ENCODE measurements around the gene PVALB.

PVALB gene

DNA sequence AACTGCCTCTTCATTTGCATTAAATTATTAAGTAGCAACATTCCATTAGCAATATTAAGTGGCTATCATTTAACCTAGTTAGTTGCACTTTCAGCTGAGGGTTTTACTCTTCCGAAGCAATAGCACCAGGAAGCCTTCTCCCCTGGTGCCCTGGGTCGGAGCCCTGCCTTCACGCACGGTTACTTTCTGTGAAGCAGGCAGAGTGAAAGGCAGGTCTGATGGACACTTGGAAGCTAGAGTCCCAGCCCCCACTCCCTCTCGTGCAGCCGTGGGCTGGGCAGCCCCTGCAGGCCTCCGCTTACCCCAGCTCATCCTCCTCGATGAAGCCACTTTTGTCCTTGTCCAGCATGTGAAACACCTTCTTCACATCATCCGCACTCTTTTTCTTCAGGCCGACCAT lies 2.0 kb downstream of the PVALB start:
- DNase-seq (ENCODE audit: low read depth, low spot score), result no peak

DNA sequence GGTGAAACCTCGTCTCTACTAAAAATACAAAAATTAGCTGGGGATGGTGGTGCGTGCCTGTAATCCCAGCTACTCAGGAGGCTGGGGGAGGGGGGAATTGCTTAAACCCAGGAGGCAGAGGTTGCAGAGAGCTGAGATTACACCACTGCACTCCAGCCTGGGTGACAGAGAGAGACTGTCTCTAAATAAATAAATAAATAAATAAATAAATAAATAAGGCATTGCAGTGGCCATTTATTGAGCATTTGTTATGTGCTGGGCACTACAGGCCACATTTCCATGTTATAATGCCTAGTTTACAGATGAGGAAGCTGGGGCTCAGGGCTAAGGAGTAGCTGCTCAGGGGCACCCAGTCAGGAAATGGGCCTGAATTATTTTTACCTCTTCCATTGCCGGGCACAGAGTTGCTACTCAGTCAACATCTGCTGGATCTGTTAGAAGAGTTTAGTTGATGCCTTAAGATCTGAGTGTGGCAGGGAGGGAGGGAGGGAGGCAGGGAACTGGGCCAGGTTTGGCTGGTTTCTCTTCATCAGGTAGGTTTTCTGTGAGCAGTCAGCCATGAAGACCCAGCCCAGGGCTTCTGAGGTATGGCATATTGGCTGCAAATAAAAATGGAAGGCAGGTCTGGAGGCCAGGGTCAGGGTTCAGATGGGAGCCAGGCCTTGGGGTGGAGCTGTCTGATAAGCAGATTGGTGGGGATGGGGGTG lies 5.6 kb downstream of the PVALB start:
- no peak for DNase-seq (ENCODE audit: low read depth, low spot score)

DNA sequence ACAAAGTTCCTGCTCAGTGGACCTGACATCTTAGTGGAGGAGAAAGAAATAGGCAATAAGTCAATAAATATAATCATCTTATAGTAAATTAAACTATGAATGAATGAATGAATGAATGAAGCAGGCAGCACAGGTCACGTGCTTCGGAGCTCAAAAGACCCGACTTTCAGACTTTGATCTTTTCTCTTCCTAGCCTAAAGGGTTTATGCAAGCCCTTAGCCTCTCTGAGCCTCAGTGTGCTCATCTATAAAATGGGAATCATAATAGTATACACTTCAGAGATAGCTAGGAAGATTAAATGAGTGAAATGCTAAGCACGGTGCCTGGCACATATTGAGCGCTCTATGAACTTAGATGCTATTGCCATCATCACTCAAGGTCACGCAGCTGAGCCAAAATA lies 7.5 kb downstream of the PVALB start:
- DNase-seq (ENCODE audit: low read depth, low spot score), result no peak

DNA sequence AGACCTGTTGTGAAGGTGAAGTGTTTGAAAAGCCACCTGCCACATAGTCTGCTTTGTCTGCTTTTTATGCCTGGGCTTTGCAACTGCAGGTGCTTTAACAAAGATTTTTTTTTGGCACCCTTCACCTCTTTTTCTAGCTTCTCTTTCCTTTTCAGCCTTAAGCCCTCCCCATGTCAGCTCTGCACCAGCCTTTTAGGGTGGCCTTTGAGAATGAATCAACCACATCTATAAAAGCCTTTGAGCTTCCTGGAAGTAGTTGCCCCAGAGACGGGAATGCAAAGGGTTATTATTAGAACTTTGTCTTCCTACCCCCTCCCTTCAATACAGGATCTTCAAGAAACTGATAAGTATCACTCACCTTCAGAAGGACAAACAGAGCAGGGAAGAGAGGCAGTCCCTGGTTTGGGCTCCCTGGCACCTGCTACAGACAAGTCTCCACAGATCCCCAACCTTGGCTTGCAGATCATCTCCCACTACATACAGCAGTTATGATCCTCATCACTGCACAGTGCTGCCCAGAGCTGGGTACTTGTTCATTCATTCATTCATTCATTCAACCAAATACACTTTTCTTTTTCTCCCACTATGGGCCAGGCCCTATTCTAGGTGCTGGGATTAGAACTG lies 8.0 kb downstream of the PVALB start:
- no peak for DNase-seq (ENCODE audit: low read depth, low spot score)

DNA sequence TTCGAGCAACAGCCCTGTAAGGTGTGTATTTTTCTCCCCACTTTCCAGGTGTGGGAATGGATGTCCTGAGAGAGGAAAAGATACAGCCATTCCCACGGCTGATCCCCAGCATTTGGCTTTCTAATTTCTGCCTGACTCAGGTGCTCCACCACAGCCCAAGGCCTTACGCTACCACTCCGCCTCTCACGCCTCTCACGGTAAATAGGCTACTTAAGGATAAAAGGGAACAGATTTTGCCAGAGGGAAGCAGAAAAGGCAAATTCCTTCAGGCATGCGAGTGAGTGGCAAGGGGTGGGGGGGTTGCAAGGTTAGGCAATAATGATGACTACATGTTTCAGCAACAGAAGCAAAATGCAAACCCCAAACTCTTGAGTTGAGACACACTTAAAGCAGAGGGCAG lies 9.2 kb downstream of the PVALB start:
- DNase-seq (ENCODE audit: low read depth, low spot score), result no peak

DNA sequence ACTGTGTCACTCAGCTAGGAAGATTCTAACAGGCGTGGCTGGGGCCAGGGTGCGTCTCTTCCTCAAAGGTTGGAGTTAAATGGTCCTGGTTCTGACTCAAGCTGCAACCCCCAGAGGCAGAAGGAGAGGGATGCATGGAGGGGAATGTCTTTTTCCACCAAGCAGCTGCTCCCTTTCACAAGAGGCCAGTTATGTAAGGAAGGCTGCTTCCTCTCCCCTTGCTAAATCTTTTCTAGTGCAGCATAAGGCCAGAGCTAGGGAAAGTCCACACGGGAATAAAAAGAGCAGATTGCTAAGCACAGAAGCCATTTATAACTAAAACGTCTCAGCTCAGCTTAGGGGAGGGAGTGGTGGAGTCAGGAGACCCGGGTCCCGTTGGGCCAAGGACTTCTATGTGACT lies 10.0 kb downstream of the PVALB start:
- no peak for DNase-seq (ENCODE audit: low read depth, low spot score)

DNA sequence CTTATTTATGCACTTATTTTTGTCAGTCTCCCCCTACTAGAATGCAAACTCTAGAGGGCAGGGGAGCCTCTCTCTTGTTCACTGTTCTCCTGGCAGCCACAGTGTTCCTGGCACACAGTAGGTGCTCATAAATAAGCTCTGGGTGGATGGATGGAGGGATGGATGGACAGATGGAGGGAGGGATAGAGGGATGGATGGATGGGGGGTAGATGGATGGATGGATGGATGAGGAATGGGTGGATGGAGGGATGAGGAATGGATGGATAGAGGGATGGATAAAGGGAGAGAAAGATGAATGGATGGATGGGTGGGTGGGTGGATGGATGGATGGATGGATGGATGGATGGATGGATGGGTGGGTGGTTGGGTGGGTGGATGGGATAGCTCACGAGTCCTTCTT lies 13.5 kb downstream of the PVALB start:
- no peak for DNase-seq (ENCODE audit: low read depth, low spot score)

DNA sequence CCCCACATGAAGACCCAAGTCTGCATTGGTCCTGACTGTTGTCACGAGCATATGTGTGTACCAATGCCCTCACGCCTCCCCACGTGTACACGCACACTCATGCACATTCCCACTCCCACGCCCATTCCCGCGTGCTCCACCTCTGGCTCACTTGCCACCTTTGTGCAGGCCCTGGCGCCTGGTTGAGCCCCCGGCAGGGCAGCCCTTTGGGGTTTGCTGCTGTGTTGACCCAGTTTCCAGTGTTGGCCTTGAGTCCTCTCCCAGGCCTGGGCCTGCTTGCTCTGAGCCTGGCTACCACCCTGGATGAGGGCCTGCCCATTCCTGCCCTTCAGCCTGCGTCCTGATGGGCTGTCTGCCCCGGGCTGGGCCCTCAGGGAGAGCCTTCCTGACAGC lies 18.2 kb downstream of the PVALB start:
- no peak for DNase-seq (ENCODE audit: low read depth, low spot score)

DNA sequence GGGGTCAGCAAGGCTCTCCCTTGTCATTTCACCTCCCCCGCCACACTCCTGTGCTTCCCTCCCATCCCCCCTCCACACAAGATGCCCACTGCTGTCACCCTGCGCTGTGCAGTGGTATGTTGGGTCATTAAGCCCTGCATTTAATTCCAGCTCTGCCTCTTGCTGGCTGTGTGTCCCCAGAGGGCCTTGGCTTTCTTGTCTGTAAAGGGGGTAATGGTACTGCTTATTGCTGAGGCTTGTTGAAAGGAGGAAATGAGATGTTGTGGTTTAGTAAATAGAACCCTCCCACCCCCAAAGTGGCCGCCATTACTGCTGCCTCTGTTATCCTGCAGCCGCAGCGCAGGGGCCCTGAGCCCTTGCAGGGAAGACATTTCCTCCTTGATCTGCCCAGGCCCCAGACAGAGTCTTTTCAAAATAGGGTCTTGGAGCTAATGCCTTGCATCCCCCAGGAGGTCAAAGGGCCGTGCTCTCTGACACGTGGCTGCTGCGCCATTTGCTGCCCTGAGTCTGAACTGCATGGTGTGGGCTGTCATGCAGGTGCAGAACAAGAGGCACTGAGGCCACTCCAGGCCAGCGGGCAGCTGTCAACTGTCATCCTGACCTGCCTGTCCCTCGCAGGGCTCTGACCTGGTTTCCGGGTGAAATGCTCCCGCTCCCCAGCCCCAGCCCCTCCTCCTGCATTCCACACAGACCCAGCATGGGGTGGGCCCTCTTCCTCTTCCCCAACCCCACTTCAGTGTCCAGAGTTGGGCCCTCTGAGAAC lies 18.7 kb downstream of the PVALB start:
- DNase-seq (ENCODE audit: low read depth, low spot score), result no peak

DNA sequence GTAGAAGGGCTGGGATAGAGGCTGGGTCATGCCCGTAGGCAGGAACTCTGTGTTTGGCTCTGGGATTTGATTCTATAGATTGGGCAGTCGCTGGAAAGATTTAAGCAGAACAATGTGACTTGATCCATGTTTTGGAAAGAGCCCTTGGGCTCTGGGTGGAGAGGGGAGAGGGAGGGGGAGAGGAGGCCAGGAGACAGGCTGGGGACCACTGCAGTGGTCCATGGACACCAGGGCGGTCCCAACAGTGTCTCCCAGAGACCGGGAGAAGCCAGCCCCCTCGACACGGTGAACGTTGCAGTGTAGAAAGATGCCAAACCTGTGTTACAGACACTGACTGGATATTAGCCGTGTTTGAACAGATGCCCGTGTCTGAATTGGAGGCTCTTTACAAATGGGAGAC lies 19.5 kb downstream of the PVALB start:
- no peak for DNase-seq (ENCODE audit: low read depth, low spot score)

DNA sequence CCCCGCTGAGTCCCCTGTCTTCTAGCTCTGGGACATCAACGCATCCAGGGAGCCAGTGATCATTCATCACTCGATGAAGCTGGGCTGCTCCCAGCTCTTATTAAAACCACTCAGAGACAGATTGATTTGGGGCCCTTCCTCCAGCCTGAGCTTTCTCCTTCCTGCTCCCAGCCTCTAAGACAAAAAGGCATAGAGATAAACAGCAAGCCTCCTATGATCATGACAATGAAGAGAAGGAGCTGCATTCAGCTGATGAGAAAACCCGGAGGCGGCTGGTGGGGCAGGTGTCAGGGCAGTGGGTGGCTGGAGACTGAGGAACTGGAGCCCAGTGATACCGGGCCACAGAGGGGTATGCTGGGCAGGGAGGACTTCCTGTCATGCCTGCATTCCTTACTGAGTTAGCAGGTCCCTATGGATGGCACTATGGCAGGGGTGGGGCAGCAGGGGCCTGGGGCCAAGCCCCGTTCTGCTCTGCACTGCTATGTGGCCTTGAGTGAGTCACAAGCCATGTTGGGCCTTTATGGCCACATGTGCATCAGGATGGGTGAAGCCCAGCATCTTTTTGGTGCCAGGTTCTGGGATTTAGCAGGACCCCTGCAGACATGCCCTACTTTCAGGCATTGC lies 20.2 kb downstream of the PVALB start:
- no peak for DNase-seq (ENCODE audit: low read depth, low spot score)

DNA sequence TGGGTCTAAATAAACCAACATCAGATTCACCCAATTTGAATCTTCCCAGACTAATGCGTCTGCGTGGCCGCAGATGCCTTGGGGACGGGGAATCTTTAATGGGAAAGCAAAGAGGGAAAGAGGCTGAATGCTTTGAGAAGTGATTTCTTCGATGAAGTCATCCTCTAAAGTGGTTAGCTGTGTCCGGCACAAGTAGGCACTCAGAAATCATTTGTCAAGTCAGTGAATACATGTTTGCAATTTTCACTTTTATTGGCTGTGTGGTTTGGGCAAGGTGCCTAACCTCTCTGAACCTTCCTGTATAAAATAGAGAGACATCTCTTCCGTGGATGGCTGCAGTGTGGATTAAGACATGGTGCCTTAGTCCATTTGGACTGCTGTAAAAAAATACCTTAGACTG lies 21.2 kb downstream of the PVALB start:
- DNase-seq (ENCODE audit: low read depth, low spot score), result no peak

DNA sequence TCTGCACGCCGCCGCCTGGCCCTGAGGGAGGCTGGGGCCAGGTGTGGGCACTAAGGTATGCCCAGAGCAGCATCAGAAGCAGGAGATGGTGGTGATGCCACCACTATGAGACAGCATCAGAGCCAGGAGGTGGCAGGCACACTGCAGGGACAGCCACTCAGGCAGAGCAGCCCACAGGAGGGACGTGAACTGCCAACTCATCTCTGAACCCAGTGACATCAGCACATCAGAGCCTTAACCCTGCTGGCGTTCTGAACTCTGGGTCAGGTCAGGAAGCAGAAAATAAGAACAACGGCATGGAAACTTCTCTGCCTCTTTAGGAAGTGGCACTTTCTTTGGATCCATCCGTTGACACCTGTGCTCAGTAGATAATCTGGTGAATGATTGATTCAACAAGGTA lies 26.2 kb downstream of the PVALB start:
- DNase-seq (ENCODE audit: low read depth, low spot score), result no peak

DNA sequence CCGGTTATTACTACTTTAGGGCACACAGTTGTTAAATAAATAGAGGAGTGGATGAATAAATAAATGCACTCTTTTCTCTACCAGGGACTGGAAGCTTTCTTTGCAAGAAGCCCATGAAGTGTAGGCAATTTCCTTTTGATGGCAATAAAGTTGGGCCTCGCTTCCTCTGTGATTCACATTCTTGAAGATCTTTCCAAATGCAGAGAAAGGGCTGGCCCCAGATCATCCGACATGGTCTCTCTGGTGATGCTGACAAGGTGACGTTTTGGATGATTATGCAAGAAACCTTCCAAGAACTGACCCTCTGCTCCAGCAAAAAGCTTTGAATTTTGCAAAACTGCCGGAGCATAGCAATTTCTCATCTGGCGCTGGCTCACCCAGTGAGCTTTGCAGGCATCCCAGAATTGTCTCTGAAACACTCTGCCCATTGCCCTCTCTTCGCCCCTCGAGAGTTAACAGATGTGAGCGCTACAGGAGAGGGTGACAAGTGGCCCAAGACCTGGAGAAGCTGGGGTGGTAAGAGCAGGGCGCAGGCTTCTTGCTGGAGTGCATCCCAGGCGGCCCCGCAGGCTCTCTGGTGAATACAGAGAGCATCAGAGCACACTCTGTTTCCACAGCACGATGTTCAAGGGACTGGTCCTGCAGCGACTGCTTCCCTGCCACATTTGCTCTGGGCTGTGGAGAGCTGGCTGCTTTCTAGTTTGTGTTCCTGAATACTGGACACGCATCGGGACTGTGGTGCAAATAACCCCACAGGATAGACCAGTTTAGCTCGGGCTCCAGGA lies 29.4 kb downstream of the PVALB start:
- DNase-seq (ENCODE audit: low read depth, low spot score), result no peak

DNA sequence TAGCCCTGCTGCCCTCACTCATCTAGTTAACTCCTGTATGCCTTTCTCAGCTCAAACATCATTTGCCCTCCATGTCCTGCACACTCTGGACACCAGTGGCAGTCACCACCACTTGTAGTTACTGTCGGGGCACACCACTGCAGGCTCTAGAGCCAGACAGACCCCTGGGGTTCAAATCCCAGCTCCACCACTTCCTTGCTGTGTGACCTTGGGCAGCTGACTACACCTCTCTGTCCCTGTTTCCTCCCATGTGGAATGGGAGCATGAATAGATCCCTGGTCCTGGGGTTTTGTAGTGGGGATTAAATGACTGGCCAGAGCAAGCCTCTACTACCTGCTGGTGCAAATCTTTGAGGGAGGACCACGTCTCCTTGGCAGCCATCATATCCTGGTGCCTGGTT lies 33.1 kb downstream of the PVALB start:
- no peak for DNase-seq (ENCODE audit: low read depth, low spot score)

DNA sequence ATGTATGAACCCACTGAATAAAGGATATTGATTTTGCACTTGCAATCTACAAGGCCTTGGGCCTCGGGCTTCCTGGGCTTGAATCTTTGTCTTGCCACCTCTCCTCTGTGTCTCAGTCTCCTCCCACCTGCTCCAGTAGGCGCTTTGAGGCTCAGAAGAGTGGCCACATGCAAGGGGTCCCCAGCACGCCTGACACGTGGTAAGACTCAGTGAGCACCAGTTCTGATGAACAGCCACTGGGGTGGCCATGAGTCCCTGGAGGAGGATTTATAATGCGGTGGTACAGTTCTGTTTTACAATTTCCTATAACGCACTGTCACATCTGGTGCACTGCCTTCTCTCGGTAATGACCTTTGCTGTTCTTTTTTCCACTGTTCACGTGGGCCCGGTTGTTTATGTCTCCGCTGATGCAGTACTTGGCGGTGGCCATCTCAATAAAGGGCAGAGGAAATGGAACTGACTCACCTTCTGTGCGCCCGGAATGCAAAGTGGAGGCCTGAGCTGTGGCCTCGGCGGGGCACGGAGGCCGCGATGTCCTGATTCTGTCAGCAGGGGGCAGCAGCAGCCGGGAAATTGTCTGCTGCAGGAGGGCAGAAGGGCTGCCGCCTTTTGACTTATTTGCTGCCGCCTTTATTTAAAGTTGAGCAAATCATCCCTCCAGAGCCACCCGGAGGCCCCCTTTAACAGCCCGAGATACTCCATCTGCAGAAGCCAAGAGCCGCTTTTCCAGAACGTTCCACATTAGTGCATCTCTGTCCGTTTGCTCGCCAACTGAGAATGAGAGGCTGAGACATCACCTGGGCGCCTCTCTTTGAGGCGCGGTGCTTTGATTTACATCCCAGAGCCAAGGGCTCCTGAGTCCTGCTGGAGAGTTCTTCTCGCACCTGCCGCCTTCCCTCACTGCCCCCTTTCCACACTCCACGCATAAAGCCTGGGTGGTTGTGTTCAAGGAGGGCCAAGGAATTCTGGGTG lies 34.9 kb downstream of the PVALB start:
- DNase-seq (ENCODE audit: low read depth, low spot score), result peak; percentile 80

DNA sequence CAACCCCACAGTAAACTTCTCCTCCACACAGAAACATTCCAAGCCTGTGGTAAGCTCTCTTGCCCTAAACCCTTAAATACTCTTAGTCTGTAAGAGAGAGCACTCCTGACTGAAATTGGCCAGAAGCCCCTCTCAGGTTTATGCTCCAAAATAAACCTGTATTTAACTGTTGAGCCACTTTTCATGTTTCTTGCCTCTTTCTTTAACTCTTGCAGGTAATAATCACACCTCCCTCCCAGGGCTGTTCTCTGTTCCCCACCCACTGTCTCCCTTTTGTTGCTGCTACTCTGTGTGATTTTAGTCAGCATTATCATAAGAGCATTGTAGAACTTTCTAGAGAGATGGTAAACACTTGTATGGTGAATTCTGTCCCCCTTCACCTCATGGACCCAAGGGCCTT lies 38.8 kb downstream of the PVALB start:
- DNase-seq (ENCODE audit: low read depth, low spot score), result no peak

DNA sequence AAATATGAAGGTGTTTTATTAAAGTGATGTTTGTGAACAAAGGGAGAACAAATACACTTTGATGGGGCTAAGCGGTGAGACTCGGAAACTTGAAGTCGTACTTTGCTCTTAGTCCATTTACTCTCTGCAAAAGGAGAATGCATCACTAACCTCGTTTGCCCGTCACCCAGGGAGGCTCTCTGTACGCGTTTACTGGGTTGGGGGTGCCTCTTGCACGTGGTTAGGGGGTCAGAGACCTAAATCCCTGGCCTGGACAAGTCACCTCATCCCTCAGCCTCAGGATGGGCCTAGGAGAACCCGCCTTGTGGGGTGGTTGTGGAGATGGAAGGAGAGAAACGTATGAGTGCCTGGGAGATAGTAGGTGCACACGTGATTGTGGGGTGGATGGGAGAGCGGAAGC lies 40.1 kb downstream of the PVALB start:
- DNase-seq (ENCODE audit: low read depth, low spot score), result no peak

DNA sequence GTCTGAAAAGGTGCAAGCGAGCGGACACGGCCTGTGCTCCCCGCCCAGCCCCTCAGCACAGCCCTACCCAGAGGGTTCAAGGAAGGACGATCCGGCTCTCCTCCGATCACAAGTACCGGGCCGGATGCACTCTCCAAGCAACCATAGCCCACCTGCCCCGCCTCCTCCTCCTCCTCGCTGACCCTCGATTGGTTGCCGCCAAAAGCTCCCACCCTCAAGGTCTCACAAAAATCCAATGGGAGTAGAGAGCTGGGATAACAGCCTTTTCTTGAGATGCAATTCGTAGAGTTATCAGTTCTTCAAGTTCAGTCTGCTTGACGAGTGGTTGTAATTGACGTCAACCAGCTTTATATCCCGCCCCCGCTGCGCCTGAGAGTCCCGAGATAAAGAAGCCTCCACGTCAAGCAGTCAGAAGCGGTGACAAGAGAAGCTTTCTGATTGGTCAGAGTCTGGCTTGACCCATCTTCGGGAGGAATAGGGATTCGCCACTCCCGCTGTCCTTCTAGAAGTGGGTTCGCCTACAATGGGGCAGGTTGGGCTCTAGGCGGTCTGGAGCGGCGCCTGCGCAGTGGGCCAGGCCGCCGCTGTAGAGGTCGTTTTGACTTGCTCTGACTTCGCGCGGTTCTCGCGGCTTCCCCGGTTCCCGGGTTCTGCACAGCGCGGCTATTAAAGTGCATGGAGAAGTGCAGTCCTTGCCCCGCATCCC lies 40.7 kb downstream of the PVALB start, which contains the start of gene IFT27:
Gene IFT27 (minus strand): TSS at position 156 of the 706 bp plus-strand sequence. CDS start 412 bp downstream, outside the sequence.
- peak; percentile 92 for DNase-seq (ENCODE audit: low read depth, low spot score)

DNA sequence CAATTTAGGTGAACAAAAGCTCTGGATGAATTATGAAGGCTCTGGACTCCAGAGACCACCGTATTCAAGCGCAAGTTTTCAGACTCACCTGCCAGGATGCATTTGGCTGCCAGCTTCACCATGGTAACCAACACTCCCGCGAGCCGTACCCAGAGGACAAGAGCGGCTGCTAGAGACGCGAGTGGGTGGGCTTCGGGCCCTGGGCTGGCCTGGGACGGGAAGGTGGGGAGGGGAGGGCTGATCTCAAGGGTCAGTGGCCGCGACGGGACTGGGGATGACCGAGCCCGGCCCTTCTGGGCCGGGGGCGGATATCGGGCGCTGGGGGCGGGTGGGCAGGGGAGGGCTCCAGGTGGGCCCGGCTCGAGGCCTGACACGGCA lies 41.3 kb downstream of the PVALB start:
- no peak for DNase-seq (ENCODE audit: low read depth, low spot score)
